SKM-1 treated with dmso at 0.1 percent for 144 hours (cell line): Measurements from ENCODE around the gene HOXA11.

ENCODE experiments used
- DNase-seq: peaks from one replicate; lab custom pipeline; 2025; ENCODE audit not compliant: unreplicated experiment; lab: John Stamatoyannopoulos, UW

Gene HOXA11

GRCh38 chr7:27207348-27207985, 22.4 kb upstream of the HOXA11 start:
- DNase-seq, result no peak

GRCh38 chr7:27205325-27206280, 20.6 kb upstream of the HOXA11 start:
- no peak for DNase-seq

DNA sequence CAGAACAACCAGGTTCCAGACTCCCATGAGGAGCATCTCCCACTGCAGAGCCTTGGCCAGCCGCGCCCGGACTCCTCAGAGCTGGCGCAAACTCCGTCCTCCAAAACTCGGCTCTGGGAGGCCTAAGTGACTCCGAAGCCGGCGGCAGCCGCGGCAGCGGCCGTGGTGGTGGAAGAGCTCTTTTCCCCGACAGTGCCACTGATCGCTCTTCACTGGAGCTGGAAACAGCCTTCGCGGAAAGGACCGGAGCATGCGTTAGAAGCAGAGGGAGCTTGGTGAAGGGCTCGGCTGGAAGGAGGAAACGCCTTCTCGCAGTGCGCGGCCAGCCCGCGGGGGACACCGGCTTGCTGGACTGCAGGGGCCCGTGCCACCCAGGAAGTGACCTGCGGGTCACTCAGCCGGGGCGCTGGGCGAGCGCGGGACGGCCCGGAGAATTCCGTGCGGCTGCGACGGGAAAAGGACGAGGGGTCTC, 19.9 kb upstream of the HOXA11 start:
- no peak for DNase-seq

GRCh38 chr7:27203964-27204594, 19.0 kb upstream of the HOXA11 start:
- DNase-seq, result no peak

GRCh38 chr7:27203365-27203953, 18.4 kb upstream of the HOXA11 start:
- no peak for DNase-seq

- DNase-seq, result no peak
Measured at GRCh38 chr7:27202862-27203134, 17.8 kb upstream of the HOXA11 start.

- no peak for DNase-seq
Measured at GRCh38 chr7:27202018-27202861, 17.2 kb upstream of the HOXA11 start.

- DNase-seq, result no peak
Measured at GRCh38 chr7:27201580-27202017, 16.6 kb upstream of the HOXA11 start.

DNA sequence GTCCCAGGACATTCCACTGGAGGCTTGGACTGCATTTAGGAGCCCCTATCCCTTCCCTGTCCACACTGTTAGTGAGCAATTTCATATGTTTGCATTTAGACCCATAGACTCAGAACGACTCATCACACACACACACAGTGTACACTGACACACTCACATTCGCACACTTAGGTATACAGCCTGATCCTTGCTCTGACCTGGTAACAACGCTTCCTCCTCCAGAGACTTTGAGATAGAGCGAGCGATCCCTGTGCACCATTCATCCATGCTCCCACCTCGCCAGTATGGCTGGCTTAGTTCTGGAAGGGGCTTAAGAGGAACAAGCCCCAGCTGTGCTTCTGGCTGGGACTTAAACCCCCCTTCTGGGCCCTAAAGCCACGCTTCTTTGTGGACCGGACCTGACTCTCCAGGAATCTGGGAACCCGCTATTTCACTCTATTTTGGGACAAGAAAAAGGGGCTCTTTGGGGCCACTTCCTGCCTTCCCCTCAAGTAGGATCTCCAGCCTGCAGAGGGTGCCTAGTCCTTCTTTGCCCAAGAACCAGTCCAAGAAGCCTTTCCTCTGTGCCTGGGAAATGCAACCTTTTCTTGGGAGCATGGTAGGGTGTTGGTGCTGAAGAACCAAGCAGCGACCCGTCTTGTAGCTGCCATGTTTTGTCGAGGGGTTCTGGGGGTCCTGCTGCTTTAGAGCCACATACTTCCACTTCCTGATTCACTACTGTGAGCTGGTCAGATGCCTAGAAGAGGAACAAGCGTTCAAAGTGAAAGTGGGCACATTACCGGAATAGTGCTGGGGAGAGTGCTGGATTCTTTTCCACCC, 15.9 kb upstream of the HOXA11 start:
- DNase-seq, result no peak

GRCh38 chr7:27199849-27200760, 15.1 kb upstream of the HOXA11 start, which contains the start of gene HOXA13:
Gene HOXA13, minus strand, starts transcription at chr7:27200091. Its CDS starts 14 bp downstream, at chr7:27200077.
- no peak for DNase-seq

DNA sequence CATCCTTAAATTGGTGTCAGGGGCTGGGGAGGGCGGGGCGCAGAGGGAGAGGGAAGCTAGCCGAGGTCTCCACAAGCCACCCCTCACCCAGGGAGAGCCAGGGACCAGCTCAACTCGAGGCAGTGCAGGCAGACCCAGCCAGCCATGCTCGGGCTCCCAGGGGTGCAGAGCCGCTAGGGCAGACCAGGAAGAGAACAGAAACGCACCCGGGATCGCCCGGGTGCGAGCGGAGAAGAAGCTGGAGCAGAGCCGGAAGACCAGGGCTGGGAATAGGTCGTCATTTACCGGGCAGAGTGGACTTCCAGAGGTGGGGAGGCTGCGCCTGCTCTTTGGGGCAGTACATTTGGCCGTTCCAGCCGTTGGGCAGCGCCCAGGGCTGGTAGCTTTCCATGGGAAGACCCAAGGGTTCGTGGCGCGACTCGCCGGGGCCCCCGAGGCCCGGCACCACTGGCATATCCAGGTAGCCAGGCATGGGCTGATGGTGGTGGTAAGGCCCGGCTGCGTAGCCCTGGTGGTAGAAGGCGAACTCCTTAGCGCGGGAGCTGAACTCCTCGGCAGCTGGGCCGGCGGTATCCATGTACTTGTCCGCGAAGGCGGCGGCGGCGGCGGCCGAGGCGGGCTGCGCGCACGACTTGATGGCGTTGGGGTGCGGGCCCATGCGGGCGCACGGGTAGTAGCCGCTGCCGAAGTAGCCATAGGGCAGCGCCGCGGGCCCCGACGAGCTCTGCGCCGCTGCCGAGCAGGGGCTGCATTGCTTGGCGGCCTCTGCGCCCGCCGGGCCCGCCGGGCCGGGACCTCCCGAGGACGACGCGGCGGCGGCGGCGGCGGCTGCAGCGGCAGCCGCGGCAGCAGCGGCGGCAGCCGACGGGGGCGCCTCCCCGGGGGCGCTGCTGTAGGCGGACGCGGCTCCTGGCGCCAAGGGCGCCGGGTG, 14.1 kb upstream of the HOXA11 start:
- no peak for DNase-seq

GRCh38 chr7:27198138-27198841, 13.3 kb upstream of the HOXA11 start:
- DNase-seq, result no peak

DNA sequence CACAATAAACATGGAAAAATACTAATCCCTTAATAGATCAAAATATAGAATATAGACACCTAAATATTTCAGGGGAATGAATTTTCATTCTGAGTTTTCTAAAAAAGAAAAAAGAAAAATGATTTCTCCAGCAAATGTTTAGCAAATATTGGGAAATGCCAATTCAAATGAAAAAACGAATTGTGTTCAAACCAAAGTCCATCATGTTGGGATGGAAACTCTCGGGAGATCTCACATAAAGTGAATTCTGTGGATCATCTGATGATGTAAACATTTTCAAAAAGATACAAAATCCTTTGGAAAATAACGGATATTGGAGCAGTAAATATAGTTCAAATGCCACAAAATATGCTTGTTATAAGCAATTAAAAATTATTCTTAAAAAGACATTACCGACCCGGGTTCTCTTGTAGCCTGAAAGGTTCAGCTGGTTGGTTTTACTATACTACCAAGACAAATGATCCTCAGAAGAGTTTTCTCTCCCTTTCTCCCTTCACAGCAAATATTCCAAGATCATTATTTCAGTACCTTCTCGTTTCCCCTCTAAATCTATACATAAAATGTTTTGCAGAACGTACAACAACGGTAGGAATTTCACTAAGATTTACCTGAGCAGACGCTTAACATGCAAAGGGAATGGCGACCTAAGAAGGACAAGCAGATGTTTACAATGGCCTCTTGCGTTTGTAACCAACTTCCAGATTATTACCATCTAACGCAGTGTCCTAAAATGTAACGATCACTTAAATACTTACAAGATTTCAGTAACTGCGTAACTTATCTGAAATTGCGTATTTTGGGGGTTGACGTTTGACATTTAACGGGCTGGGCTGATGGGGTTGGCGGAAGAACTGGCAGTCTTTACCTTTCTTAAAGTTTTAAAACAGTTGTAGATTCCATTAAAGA, 12.4 kb upstream of the HOXA11 start:
- DNase-seq, result no peak

GRCh38 chr7:27196287-27196767, 11.3 kb upstream of the HOXA11 start:
- DNase-seq, result peak; percentile 66

DNA sequence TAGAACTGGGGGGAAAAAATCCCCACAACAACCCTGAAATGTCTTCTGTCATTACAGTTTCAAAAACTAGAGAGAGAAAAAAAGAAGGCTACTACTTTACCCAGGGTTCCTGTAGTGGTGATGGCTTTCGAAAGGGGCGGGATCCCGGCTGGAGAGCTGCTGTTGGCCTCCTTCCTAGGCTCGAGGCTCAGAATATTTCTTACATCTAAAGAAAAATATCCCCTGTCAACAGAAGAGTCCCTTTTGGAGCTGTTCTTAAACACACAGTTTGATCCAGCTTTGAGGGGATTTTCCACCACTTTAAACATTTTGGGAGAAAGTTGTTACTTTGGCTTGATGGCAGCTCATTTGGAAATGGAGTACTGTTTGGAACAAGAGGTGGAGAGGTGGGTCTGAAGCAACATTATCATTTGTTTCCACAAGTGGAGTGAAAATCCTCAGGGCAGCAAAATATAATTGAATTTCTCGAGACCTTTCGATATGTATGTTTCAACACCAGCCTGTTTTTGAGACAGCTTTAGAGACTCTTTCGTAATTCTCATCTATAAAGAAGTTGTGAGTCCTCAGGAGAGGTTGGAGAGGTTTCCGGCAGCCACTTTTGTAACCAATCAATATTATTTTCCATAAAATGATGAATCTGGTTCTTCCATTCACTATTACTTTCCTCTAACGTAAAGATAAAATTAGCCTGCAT, 9.8 kb upstream of the HOXA11 start:
- no peak for DNase-seq
